K562 (cell line): ENCODE results near the gene CCR5AS.
"Not testable (repeated sequence)": the region's sequence is repeated elsewhere in the genome, so short reads cannot be mapped to it uniquely, and the experiment has no call there.

Experiments used
- ATAC-seq: fragments of 200-7000 bp; cut with Tn5 transposase; 3 replicates; pipeline ENCODE4 v1.9.1; 2020; ENCODE audit warnings: moderate library complexity
- BruUV-seq: library from RNA; stranded (reverse); fragments of 400-500 nt; replicated peaks from 2 replicates; lab custom pipeline; 2021; lab: Mats Ljungman, UMichigan
- CTCF ChIA-PET: fragments of 300-600 bp; formaldehyde crosslinking; extraction: SDS; loops from one replicate; lab custom pipeline; 2021; ENCODE audit warnings: low intra/inter-chr PET ratio; lab: Yijun Ruan, JAX
- POLR2A ChIA-PET: fragments of 300-600, 350-650 bp; sonication (Branson Sonifier 250); formaldehyde crosslinking; extraction: SDS; loops from one replicate; lab custom pipeline; 2021; ENCODE audit warnings: antibody characterized with exemption, inconsistent platforms; lab: Yijun Ruan, JAX
- DNase-seq, 4 experiments: peaks; one replicate each; pipeline versions ENCODE4 v3.0.0 to v3.0.0-alpha.2; 2011 to 2018; ENCODE audit warnings: low spot score in 3 of 4, mixed read lengths in 3 of 4; ENCODE audit errors: extremely low read depth in 1 of 4
- FAIRE-seq: peaks from 2 replicates; lab custom pipeline; 2011; peaks lifted over from hg19 to GRCh38; lab: Jason Lieb, UNC
- H2AFZ ChIP-seq: 2 replicates; pipeline ENCODE4 v1.6.0; 2011; ENCODE audit warnings: low read depth, low read length, control low read depth, inconsistent platforms
- H3K27ac ChIP-seq: fragments of 200-600 bp; 3 replicates; pipeline ENCODE4 v1.8.0; 2011; ENCODE audit warnings: low read depth, mild to moderate bottlenecking, control low read depth, inconsistent platforms, low read length, moderate library complexity, mixed read lengths; ENCODE audit errors: extremely low read depth
- H3K27me3 ChIP-seq, 2 experiments: fragments of 300-600 bp in 1 of 2; 2 replicates in 1 of 2; 3 replicates in 1 of 2; pipeline versions ENCODE4 v1.6.0 to v1.8.0; 2011; ENCODE audit warnings: inconsistent platforms in 2 of 2, low read length in 2 of 2, mild to moderate bottlenecking in 1 of 2, mixed read lengths in 1 of 2, moderate library complexity in 1 of 2; ENCODE audit not compliant: control insufficient read depth in 2 of 2, insufficient read depth in 2 of 2
- H3K36me3 ChIP-seq: fragments of 300-600 bp; 3 replicates; pipeline ENCODE4 v1.8.0; 2011; ENCODE audit warnings: mild to moderate bottlenecking, low read length, inconsistent platforms; ENCODE audit not compliant: control insufficient read depth, insufficient read depth
- H3K4me1 ChIP-seq, 2 experiments: fragments of 200-600 bp in 1 of 2; replicated peaks in 1 of 2; 2 replicates in 1 of 2; 3 replicates in 1 of 2; pipeline versions ENCODE4 v1.5.1 to v1.8.0; 2011; ENCODE audit warnings: inconsistent platforms in 2 of 2, low read length in 2 of 2, mild to moderate bottlenecking in 1 of 2, mixed read lengths in 1 of 2, moderate library complexity in 1 of 2; ENCODE audit not compliant: control insufficient read depth in 2 of 2, insufficient read depth in 2 of 2
- H3K4me2 ChIP-seq: 2 replicates; pipeline ENCODE4 v1.6.1; 2011; ENCODE audit warnings: low read length, control low read depth, inconsistent platforms, mixed read lengths; ENCODE audit not compliant: insufficient read depth
- H3K4me3 ChIP-seq: fragments of 200-600 bp; sonication (generic), shearing (Covaris generic); 2 replicates; pipeline ENCODE4 v1.5.1; 2016; ENCODE audit warnings: control low read depth, inconsistent platforms
- H3K79me2 ChIP-seq: fragments of 200-600 bp; 3 replicates; pipeline ENCODE4 v1.8.0; 2011; ENCODE audit warnings: low read length, inconsistent platforms; ENCODE audit not compliant: control insufficient read depth, insufficient read depth
- H3K9ac ChIP-seq, 2 experiments: 2 replicates each; pipeline versions ENCODE4 v1.6.0 to v1.6.1; 2011; ENCODE audit warnings: low read depth in 2 of 2, low read length in 2 of 2, control low read depth in 1 of 2, inconsistent platforms in 1 of 2, mild to moderate bottlenecking in 1 of 2, mixed read lengths in 1 of 2; ENCODE audit not compliant: insufficient read depth in 1 of 2
- H3K9me1 ChIP-seq: one replicate; pipeline ENCODE4 v1.6.0; 2011; ENCODE audit warnings: inconsistent platforms, mild to moderate bottlenecking, low read length, moderate library complexity; ENCODE audit not compliant: control insufficient read depth, insufficient read depth
- H3K9me3 ChIP-seq: replicated peaks from 2 replicates; pipeline ENCODE4 v1.5.1; 2011; ENCODE audit warnings: low read depth, low read length, inconsistent platforms; ENCODE audit not compliant: control insufficient read depth, insufficient read depth
- H4K20me1 ChIP-seq: replicated peaks from 2 replicates; pipeline ENCODE4 v1.6.1; 2011; ENCODE audit warnings: low read length, inconsistent platforms, mixed read lengths; ENCODE audit not compliant: control insufficient read depth, insufficient read depth
- BCL6 ChIP-seq: fragments of 250-450 bp; sonication (Bioruptor Pico); IDR thresholded peaks from 2 replicates; pipeline ENCODE4 v1.4.0; 2020
- CBX3 ChIP-seq, 2 experiments: IDR thresholded peaks; 1 replicate in 1 of 2; 2 replicates in 1 of 2; pipeline ENCODE4 v1.6.1; 2012; ENCODE audit warnings: inconsistent platforms in 2 of 2, low read length in 2 of 2, borderline replicate concordance in 1 of 2, control low read depth in 1 of 2
- CBX5 ChIP-seq: IDR thresholded peaks from 2 replicates; pipeline ENCODE4 v1.6.1; 2014; ENCODE audit warnings: low read depth, borderline replicate concordance
- TRIM24 ChIP-seq, 2 experiments: fragments of 450-650 bp; IDR thresholded peaks; 2 replicates each; pipeline ENCODE4 v1.6.1; 2016
- TRIM28 ChIP-seq: fragments of 450-650 bp; IDR thresholded peaks from 2 replicates; pipeline ENCODE4 v1.6.1; 2017
- ZNF280B ChIP-seq: fragments of 250-450 bp; sonication (Bioruptor Pico); IDR thresholded peaks from 2 replicates; pipeline ENCODE4 v1.5.1; 2021; ENCODE audit warnings: mild to moderate bottlenecking
- ZNF445 ChIP-seq: fragments of 250-450 bp; sonication (Bioruptor Pico); IDR thresholded peaks from 2 replicates; pipeline ENCODE4 v1.4.0; 2020; ENCODE audit warnings: low read depth, mild to moderate bottlenecking, moderate library complexity
- WGBS: fragments of 100-300 bp; shearing (Covaris generic); methylation state at CpG from one replicate; pipeline ENCODE4 v1.1.6; 2016; ENCODE audit warnings: low coverage, mixed read lengths; ENCODE audit not compliant: insufficient coverage; ENCODE audit errors: missing lambda C conversion rate; 5-methylcytosine and 5-hydroxymethylcytosine counted together
- in situ Hi-C: fragments of 300-500 bp; cut with MboI; formaldehyde crosslinking; loops from 4 replicates; pipeline ENCODE4 v1.15.0; 2018; ENCODE audit warnings: inconsistent platforms, mixed read lengths
- intact Hi-C: fragments of 100-400 bp; cut with micrococcal nuclease; formaldehyde crosslinking; loops from 2 replicates; pipeline ENCODE4 v1.14.2; 2022
- TF ChIP-seq, protein P1 (sequence below): fragments of 450-650 bp; IDR thresholded peaks from 2 replicates; pipeline ENCODE4 v1.6.1; 2018; ENCODE audit warnings: mild to moderate bottlenecking, low read depth; ENCODE audit not compliant: partially characterized antibody

Gene CCR5AS

GRCh38 chr3:46431905-46432304 lies 25.0 kb upstream of the CCR5AS start:
- H3K4me3 ChIP-seq, H3K9ac ChIP-seq, H3K9me3 ChIP-seq, H2AFZ ChIP-seq, BruUV-seq, H4K20me1 ChIP-seq, H3K79me2 ChIP-seq, H3K36me3 ChIP-seq, DNase-seq, H3K4me2 ChIP-seq, H3K27me3 ChIP-seq, POLR2A ChIA-PET, intact Hi-C loops, in situ Hi-C loops, CTCF ChIA-PET, H3K9me1 ChIP-seq, FAIRE-seq, ATAC-seq, H3K27ac ChIP-seq: not testable (repeated sequence)
- H3K4me1 ChIP-seq, result peaks cover 0 to 19% of the 10 kb centered on the region in 2 experiments; a peak in 3 of 5 replicates
- WGBS, result 6% methylated on average over 5 of the region's 5 CpGs
- TF ChIP-seq CBX5, result peak; percentile 78; the same call in 1 of the 2 replicates
- TF ChIP-seq TRIM24 (IDR thresholded peaks at IDR 0.05), result peak in 1 of 2 experiments; percentile 64; a peak in 2 of 4 replicates
- TF ChIP-seq BCL6, result peak; percentile 14; the same call in 1 of the 2 replicates
- 0 out of 3 replicates have a peak, but pooled peaks of 1 of the 2 experiments have one; percentile 62 for TF ChIP-seq CBX3 (IDR thresholded peaks at IDR 0.05; ENCODE audit: borderline replicate concordance in 1 of 2, low read length in 2 of 2)
- TF ChIP-seq ZNF445 (CRISPR knock-in tag), result peak; percentile 99
- TF ChIP-seq, protein P1, sequence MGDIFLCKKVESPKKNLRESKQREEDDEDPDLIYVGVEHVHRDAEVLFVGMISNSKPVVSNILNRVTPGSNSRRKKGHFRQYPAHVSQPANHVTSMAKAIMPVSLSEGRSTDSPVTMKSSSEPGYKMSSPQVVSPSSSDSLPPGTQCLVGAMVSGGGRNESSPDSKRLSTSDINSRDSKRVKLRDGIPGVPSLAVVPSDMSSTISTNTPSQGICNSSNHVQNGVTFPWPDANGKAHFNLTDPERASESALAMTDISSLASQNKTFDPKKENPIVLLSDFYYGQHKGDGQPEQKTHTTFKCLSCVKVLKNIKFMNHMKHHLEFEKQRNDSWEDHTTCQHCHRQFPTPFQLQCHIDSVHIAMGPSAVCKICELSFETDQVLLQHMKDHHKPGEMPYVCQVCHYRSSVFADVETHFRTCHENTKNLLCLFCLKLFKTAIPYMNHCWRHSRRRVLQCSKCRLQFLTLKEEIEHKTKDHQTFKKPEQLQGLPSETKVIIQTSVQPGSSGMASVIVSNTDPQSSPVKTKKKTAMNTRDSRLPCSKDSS, result peak; percentile 43
- peak; percentile 83 for TF ChIP-seq TRIM28
- TF ChIP-seq ZNF280B (CRISPR knock-in tag), result peak; percentile 89; the same call in 1 of the 2 replicates
